RCC 7860 (cell line): ENCODE data around the gene RXFP2.
A peak's percentile ranks its signal among the peaks of the same experiment; 100 is the strongest.

Source experiments
- DNase-seq: peaks from one replicate; pipeline ENCODE4 v3.0.0-alpha.2; 2015; ENCODE audit warnings: low spot score
- FAIRE-seq: peaks from 2 replicates; lab custom pipeline; 2012; peaks lifted over from hg19 to GRCh38; lab: Jason Lieb, UNC

Gene RXFP2

GRCh38 chr13:31765138-31765785 is 25.9 kb downstream of the RXFP2 start:
- DNase-seq: peak; percentile 40
- FAIRE-seq: peak; percentile 81

- peak; percentile 93 for FAIRE-seq
- peak; percentile 90 for DNase-seq
Measured at GRCh38 chr13:31767175-31767900, 28.0 kb downstream of the RXFP2 start.

DNA sequence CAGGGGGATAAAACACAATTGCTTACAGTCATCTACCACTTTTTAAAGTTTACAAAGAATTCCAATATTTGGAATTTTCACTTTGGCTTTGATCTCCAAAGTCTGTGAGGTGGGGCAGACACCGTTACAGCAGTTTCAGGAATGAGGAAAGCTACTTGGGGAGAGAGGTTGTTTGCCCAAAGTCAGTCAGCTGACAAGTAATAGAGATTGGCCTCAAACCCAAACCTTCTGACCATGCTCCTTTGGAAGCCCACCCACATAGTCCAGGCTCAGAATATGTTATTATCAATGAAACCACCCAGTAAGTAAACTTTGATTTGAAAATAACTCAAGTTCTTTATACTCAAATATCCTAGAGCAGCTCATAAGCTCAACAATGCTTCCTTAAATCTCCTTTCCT is 29.0 kb downstream of the RXFP2 start:
- FAIRE-seq (no peak), DNase-seq (no peak)

GRCh38 chr13:31769575-31769974 is 30.2 kb downstream of the RXFP2 start:
- DNase-seq: no peak
- no peak for FAIRE-seq

- no peak for FAIRE-seq
- no peak for DNase-seq
Measured at GRCh38 chr13:31772231-31772630, 32.9 kb downstream of the RXFP2 start.

DNA sequence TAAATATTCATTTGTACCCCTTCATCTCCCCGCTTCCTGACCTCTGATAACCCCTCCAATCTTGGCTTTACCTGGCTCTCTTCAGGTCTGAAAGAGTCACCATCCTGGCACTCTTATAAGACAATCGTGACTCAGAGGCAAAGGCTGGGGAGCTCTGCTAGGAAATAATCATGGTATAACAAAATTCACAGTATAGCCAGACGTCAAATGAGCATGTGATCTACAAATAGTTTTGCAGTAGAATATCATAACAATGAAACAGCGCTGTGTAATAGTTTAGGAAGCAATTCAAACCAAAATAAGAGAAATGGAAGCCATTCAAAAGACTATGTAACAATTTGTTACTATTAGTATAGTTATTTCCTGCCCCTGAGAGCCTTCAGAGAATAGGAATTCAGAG is 34.2 kb downstream of the RXFP2 start:
- no peak for DNase-seq
- FAIRE-seq: no peak

DNA sequence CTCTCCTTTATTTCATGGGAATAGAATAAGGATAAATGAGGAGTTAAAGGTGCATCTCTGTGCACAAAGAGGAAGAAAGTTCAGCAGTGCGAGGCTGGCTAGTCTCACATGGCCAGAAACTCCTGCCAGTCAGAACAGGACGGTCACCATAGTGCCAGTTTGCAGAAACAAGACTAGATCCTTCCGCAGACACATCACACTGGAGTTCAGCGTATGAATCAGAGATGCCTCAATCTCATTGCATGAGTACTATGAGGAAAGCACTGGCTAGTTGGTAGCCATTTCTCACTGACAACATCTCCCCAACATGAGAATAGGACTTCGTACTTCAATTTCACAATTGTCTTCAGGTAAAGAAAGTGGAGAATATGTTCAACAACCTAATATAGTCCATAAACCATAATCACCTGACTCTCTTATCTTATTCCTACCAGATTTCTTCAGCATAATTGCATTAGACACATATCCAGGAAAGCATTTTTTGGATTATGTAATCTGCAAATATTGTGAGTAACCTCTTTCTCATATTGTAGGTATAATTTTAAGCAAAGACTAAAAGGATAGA is 34.9 kb downstream of the RXFP2 start:
- no peak for DNase-seq
- FAIRE-seq: no peak

- DNase-seq: no peak
- no peak for FAIRE-seq
Measured at GRCh38 chr13:31775148-31775547, 35.8 kb downstream of the RXFP2 start.

GRCh38 chr13:31775686-31776085 is 36.4 kb downstream of the RXFP2 start:
- no peak for FAIRE-seq
- DNase-seq: no peak

GRCh38 chr13:31781064-31781463 is 41.7 kb downstream of the RXFP2 start:
- DNase-seq (no peak), FAIRE-seq (no peak)

- FAIRE-seq (no peak), DNase-seq (no peak)
Measured at GRCh38 chr13:31786011-31786410, 46.7 kb downstream of the RXFP2 start.

GRCh38 chr13:31790992-31791391 is 51.7 kb downstream of the RXFP2 start:
- no peak for FAIRE-seq
- DNase-seq: no peak

- DNase-seq: no peak
- no peak for FAIRE-seq
Measured at GRCh38 chr13:31793246-31793645, 53.9 kb downstream of the RXFP2 start.

GRCh38 chr13:31794452-31794851 is 55.1 kb downstream of the RXFP2 start:
- no peak for DNase-seq
- FAIRE-seq: no peak

DNA sequence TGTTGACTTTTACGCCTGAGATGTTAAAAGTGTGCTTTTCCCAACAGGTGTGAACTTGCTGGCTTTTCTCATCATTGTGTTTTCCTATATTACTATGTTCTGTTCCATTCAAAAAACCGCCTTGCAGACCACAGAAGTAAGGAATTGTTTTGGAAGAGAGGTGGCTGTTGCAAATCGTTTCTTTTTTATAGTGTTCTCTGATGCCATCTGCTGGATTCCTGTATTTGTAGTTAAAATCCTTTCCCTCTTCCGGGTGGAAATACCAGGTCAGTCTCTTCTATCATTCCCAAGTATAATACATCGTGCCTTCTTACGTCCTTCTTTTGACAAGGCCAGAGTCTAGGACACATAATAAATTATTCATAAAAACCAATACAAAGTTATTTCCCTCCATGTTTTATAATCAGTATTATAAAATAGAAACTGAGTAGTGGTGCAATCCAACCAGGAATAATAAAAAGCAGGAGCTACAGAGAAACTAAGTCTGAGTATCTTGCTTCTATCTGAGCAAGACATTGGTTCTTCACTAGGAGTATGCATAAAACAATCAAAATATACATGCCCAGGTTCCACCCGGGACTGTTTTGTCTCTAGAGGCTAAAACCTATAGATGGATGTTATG is 57.9 kb downstream of the RXFP2 start:
- peak; percentile 40 for DNase-seq

GRCh38 chr13:31798189-31798588 is 58.9 kb downstream of the RXFP2 start:
- FAIRE-seq (no peak), DNase-seq (no peak)

More for the DNA sequence above, 57.9 kb downstream of the RXFP2 start:
- peak; percentile 46 for FAIRE-seq

- DNase-seq (no peak), FAIRE-seq (no peak)
Measured at GRCh38 chr13:31801088-31801487, 61.8 kb downstream of the RXFP2 start.

GRCh38 chr13:31803311-31803710 is 64.0 kb downstream of the RXFP2 start:
- FAIRE-seq (no peak), DNase-seq (no peak)

DNA sequence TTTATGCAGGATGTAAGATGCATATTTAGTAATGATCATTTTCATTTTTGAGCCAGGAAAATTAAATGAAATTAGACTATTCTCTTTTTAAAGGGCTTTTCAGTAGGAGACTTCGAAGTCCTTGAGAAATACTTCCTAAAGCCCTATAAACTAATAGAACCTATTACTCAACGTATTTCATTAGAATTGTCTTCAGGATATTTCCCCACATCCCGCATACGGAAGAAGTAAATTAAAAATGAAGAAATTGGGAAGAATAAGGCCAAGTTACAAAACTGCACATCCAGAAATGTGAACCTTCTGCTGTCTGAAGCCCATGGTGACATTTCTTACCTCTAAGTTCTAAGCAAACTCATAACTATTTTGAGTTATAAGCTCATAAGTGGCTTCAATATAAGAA is 66.5 kb downstream of the RXFP2 start:
- no peak for DNase-seq
- FAIRE-seq: no peak

DNA sequence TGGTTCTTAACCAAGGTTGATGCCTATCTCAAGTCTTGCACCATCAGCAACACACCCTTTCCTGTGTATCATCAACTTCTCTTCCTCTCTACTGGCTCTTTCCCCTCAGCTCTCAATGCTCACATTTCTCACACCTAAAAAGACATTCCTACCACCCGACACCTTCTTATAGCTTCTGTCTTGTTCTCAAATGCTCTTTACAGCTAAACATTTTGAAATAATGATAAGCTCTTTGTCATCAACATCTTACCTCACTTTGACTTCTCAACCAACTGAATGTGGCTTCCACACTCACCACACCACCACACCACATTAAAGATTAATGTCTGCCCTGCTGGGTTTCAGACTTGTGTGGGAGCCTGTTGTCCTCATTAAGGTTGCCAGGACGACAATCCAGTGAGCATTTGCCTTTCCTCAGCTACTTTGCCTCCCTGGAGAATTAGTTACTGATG is 67.8 kb downstream of the RXFP2 start:
- no peak for FAIRE-seq
- DNase-seq: no peak

- DNase-seq: no peak
- no peak for FAIRE-seq
Measured at GRCh38 chr13:31814536-31814935, 75.2 kb downstream of the RXFP2 start.
